Effector memory CD8-positive, alpha-beta T cell (primary cell): ENCODE measurements around the gene ZFPM1.
"Not testable (repeated sequence)": the region's sequence is repeated elsewhere in the genome, so short reads cannot be mapped to it uniquely, and the experiment has no call there.

Source experiments
- ATAC-seq: fragments of 150-1000 bp; cut with Tn5 transposase; replicated peaks from 2 replicates; pipeline ENCODE4 v1.10.0; 2021; ENCODE audit warnings: mild to moderate bottlenecking, moderate library complexity
- DNase-seq, 3 experiments: peaks; one replicate each; pipeline ENCODE4 v3.0.0; 2021
- H3K27ac Mint-ChIP-seq, 2 donors: one replicate each; pipeline ENCODE4 v1.8.0; 2022; ENCODE audit warnings: mild to moderate bottlenecking in 2 of 2, mixed read lengths in 2 of 2, moderate library complexity in 2 of 2
- H3K27me3 Mint-ChIP-seq, 2 donors: one replicate each; pipeline ENCODE4 v1.8.0; 2022; ENCODE audit warnings: mixed read lengths in 2 of 2
- H3K36me3 Mint-ChIP-seq: one replicate; pipeline ENCODE4 v1.8.0; 2022; ENCODE audit warnings: mild to moderate bottlenecking, moderate library complexity, mixed read lengths; ENCODE audit not compliant: insufficient read depth
- H3K4me1 Mint-ChIP-seq, 2 donors: one replicate each; pipeline ENCODE4 v1.8.0; 2022; ENCODE audit warnings: low read depth in 2 of 2, mixed read lengths in 2 of 2
- H3K4me3 Mint-ChIP-seq, 2 donors: one replicate each; pipeline ENCODE4 v1.8.0; 2022; ENCODE audit warnings: mild to moderate bottlenecking in 2 of 2, mixed read lengths in 2 of 2, moderate library complexity in 2 of 2
- H3K9me3 Mint-ChIP-seq, 2 donors: one replicate each; pipeline ENCODE4 v1.8.0; 2022; ENCODE audit warnings: mixed read lengths in 2 of 2
- total RNA-seq, 9 experiments: gene quantifications; one replicate each; lab custom pipeline; 2026; lab: John Stamatoyannopoulos, UW

Gene ZFPM1
- total RNA-seq = 22.1 to 40.0 (median 28.9) reads per million in 9 experiments

DNA sequence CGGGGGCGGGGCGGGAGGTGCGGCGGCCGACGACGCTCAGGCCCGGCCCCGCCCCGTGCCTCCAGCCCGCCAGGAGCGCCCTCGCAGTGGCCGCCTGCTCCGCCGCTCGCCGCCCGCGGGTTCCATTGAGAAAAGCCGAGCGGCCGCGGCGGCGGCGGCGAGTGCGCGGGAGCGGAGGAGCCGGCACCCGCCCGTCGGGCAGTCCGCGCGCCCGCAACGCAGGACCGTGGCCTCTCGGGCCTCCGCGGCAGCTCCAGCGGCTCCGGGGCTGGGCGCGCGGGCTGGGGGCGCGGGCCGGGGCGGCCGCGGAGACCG, at the start of gene ZFPM1:
ZFPM1 (plus strand) TSS at position 64 of the 315 bp plus-strand sequence. CDS start 359 bp downstream, outside the sequence.
- H3K4me3 Mint-ChIP-seq = peak within 1 kb of the TSS; percentile 90 to 91
- no peaks in the 10 kb centered on the region for H3K9me3 Mint-ChIP-seq
- peaks cover 39% of the 10 kb centered on the region for H3K36me3 Mint-ChIP-seq
- no peaks in the 10 kb centered on the region for H3K27me3 Mint-ChIP-seq
- peak within 1 kb of the TSS; percentile 94 to 95 for H3K27ac Mint-ChIP-seq
- DNase-seq (no peak), ATAC-seq (no peak)
- H3K4me1 Mint-ChIP-seq = peaks cover 23 to 24% of the 10 kb centered on the region in 2 donors

DNA sequence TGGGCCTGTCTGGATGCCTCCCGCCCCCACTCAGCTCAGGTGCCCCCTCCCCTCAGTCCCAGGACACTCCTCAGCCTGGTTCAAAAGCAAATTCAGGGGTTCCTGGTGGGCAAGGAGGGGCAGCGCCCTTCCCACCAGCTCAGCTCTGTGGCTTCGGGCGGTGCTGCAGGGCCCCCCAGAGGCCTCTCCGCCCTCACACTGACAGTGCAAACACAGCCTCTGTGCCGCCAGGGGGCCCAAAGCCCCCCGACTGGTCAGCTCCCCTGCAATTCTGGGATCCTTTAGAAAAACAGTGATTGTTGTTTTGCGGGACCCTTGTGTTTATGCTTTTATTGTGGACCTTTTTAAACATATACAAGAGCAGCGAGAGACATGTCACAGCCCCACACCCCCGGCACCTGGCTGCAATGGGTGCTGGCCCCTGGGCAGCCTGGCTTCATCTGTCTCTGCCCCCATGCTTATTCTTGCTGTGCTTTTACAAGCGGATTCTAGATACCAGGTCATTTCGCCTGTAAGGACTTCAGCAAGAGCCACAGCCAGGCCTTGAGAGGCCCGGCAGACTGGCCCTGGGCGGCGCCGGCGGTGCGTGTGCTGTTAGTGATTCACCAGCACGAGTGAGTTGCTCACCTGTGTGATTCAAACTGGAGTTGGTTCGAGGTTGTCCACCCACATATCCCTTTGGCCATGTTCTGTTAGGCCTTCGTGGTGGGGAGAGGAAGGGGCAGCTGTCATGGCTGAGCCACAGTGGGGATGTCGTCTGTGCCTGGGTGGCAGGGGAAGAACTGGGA, 49.1 kb upstream of the ZFPM1 start:
- Mint-ChIP-seq H3K9me3 (peaks cover 0 to 4% of the 10 kb centered on the region in 2 donors), H3K4me3 (no peak overlapping the region), H3K4me1 (peaks cover 6% of the 10 kb centered on the region in 2 donors), H3K27ac (no peak overlapping the region), H3K36me3 (peaks cover 2% of the 10 kb centered on the region), H3K27me3 (peaks cover 0 to 23% of the 10 kb centered on the region in 2 donors)
- DNase-seq = no peak
- no peak for ATAC-seq

DNA sequence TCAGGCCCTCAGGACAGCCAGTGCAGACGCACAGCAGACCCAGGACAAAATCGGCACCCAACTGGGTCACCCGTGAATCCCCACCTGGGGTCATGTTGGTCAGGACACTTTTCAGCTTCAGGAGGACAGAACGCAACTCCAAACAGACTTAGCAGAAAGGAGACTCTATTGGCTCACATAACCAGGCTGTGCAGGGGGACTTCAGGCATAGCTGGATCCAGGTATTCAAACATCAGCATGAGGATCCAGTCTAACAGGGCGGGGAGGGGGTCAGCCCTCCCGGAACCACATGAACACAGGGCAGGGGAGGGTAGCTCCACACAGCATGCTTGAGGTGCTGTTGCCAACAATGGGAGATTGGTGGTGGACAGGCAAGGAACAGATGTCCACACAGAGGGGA, 48.3 kb upstream of the ZFPM1 start:
- ATAC-seq (no peak), DNase-seq (no peak)
- Mint-ChIP-seq H3K27me3 (peaks cover 0 to 23% of the 10 kb centered on the region in 2 donors), H3K4me3 (no peak overlapping the region), H3K27ac (no peak overlapping the region), H3K36me3 (peaks cover 2% of the 10 kb centered on the region), H3K9me3 (peaks cover 0 to 4% of the 10 kb centered on the region in 2 donors), H3K4me1 (peaks cover 6% of the 10 kb centered on the region in 2 donors)

DNA sequence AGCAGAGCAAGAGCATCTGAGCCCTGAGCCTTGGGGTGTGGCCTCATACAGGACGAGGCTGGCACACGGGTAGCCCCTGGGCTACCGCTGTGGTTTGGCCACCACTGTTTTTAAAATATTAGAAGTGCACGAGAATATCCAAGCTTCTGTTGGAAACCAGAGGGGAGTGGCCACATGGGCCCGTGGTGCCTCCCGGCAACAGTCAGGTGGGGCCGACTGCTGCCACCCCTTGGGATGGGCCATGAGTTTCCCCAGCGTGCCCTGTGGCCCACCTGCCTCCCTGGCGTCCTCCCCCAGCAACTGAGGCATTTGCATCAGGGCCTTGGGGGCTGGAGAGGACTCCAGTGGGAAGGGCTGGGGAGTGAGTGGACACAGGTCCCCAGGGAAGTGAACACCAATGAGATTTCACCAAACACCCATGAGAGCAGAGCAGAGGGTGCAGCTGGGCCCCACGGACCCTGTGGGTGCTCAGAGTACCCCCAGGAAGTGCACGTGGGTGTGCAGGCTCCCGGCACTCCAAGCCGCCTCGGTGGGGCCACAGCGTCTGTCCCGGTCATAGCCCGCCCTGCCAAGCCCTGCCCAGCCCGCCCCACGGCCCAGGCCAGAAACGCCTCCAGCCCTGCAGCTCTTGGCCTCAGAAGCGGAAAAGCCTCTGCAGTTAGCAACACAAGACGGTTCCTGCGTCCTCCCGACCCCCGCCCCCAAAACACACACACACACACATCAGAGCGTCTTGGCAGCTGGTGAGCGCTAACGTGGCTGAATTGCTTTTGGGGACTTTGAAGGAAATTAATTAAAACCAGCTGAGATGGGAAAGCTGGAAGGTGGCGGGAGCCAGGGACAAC, 47.6 kb upstream of the ZFPM1 start:
- DNase-seq (no peak), ATAC-seq (no peak)
- Mint-ChIP-seq H3K9me3 (peaks cover 0 to 4% of the 10 kb centered on the region in 2 donors), H3K27ac (no peak overlapping the region), H3K4me1 (peaks cover 6% of the 10 kb centered on the region in 2 donors), H3K27me3 (peaks cover 0 to 23% of the 10 kb centered on the region in 2 donors), H3K36me3 (peaks cover 1% of the 10 kb centered on the region), H3K4me3 (no peak overlapping the region)

DNA sequence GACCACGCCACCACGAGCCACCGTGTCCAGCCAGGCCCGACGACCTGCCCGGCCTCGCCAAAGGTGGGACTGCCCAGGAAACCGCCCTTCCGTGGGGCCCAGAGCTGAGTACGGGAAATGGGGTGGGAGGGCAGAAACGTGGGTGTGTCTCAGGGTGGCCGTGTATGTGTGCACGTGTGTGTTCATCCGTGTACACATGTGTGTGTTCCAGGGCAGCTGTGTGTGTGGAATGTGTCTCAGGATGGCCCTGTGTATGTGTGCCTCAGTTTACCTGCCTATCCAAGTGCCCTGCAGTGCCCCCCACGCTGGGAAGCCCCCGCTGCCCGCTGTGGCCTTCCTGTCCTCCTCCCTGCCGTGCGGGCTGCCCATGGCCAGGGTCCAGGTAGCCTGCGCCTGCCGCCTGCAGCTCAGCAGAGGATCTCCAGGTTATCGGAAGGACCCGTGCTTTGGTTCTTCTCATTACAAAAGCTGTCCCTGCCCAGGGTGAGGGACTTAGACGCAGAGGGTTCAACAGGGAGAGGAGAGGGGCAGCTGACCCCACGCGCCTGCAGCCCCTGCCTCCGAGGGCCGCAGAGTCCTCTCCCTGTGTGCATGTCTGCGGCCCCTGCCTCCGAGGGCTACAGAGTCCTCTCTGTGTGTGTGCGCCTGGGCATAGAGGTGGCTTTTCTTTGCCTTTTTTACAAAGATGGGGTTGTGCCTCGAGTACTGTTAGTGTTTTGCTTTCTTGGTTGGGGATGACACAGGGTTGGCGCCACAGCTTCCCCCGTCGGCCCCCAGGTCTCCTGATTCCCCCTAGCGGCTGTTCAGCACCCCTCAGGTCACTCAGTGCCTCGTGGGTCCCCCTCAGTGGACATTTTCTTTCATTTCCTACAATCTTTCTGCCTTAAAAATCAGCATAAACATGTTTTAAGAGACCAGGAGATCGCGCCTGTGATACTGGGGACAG, 46.7 kb upstream of the ZFPM1 start:
- Mint-ChIP-seq H3K27ac (no peak overlapping the region), H3K4me1 (peaks cover 6% of the 10 kb centered on the region in 2 donors), H3K9me3 (peaks cover 0 to 3% of the 10 kb centered on the region in 2 donors), H3K27me3 (peaks cover 0 to 23% of the 10 kb centered on the region in 2 donors), H3K4me3 (no peak overlapping the region), H3K36me3 (no peaks in the 10 kb centered on the region)
- DNase-seq = no peak
- no peak for ATAC-seq

- H3K4me3 Mint-ChIP-seq = no peak overlapping the region
- H3K9me3 Mint-ChIP-seq = no peaks in the 10 kb centered on the region
- no peak overlapping the region for H3K27ac Mint-ChIP-seq
Observed at GRCh38 chr16:88407042-88407420, 46.0 kb upstream of the ZFPM1 start.

DNA sequence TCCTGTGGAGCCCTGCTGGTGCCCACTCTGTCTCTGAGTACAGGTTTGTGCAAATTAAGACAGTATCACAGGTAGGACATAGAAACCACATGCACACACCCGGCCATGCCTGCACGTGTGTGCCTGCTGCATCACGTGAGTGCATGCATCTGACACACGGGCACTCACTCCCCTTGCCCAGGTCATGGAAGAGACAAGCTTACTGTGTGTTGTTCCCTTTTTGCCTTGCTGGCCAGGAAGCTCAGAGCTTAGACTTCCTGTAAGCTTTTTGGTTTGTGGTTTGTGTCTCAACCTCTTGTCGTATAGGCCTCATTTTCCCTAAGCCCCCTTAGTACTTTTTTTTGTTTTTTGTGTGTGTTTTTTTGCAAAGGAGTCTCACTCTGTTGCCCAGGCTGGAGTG, 45.3 kb upstream of the ZFPM1 start:
- ATAC-seq = peak; percentile 10
- H3K36me3 Mint-ChIP-seq = no peaks in the 10 kb centered on the region
- no peak overlapping the region for H3K27ac Mint-ChIP-seq

More at GRCh38 chr16:88407042-88407420, 46.0 kb upstream of the ZFPM1 start:
- ATAC-seq (no peak), DNase-seq (no peak)
- Mint-ChIP-seq H3K4me1 (peaks cover 6% of the 10 kb centered on the region in 2 donors), H3K27me3 (peaks cover 0 to 21% of the 10 kb centered on the region in 2 donors), H3K36me3 (no peaks in the 10 kb centered on the region)

GRCh38 chr16:88408561-88409142, 44.4 kb upstream of the ZFPM1 start:
- ATAC-seq = no peak
- no peak overlapping the region for H3K27ac Mint-ChIP-seq
- no peaks in the 10 kb centered on the region for H3K36me3 Mint-ChIP-seq
- peaks cover 6% of the 10 kb centered on the region in 2 donors for H3K4me1 Mint-ChIP-seq
- H3K4me3 Mint-ChIP-seq = no peak overlapping the region
- no peak for DNase-seq
- H3K27me3 Mint-ChIP-seq = peaks cover 0 to 25% of the 10 kb centered on the region in 2 donors
- no peaks in the 10 kb centered on the region for H3K9me3 Mint-ChIP-seq

More for the DNA sequence above, 45.3 kb upstream of the ZFPM1 start:
- peaks cover 0 to 24% of the 10 kb centered on the region in 2 donors for H3K27me3 Mint-ChIP-seq
- no peak for DNase-seq
- no peak overlapping the region for H3K4me3 Mint-ChIP-seq
- peaks cover 6% of the 10 kb centered on the region in 2 donors for H3K4me1 Mint-ChIP-seq
- H3K9me3 Mint-ChIP-seq = no peaks in the 10 kb centered on the region

- no peak overlapping the region for H3K27ac Mint-ChIP-seq
- ATAC-seq = no peak
- no peaks in the 10 kb centered on the region for H3K9me3 Mint-ChIP-seq
- H3K4me1 Mint-ChIP-seq = peaks cover 6% of the 10 kb centered on the region in 2 donors
- H3K27me3 Mint-ChIP-seq = peaks cover 0 to 18% of the 10 kb centered on the region in 2 donors
- no peaks in the 10 kb centered on the region for H3K36me3 Mint-ChIP-seq
- DNase-seq = no peak
- peak overlapping the region in 1 of 2 donors; percentile 44 for H3K4me3 Mint-ChIP-seq
Observed at GRCh38 chr16:88409296-88410065, 43.6 kb upstream of the ZFPM1 start.

DNA sequence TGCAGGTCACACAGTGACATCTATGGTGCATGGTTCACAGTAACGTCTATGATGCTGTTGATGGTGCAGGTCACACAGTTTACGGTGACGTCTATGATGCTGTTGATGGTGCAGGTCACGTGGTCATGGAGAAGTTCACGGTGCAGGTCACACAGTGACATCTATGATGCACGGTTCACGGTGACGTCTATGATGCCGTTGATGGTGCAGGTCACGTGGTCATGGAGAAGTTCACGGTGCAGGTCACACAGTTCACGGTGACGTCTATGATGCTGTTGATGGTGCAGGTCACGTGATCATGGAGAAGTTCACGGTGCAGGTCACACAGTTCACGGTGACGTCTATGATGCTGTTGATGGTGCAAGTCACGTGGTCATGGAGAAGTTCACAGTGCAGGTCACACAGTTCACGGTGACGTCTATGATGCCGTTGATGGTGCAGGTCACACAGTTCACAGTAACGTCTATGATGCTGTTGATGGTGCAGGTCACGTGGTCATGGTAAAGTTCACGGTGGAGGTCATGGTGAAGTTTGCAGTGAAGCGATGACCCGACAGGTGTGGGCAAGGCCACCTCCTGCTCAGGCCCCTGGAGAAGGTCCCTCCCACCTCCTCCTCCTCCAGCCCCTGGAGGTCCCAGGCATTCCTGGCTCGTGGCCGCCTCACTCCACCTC, 42.6 kb upstream of the ZFPM1 start:
- DNase-seq, H3K36me3 Mint-ChIP-seq, H3K4me3 Mint-ChIP-seq, H3K27me3 Mint-ChIP-seq, H3K9me3 Mint-ChIP-seq, H3K4me1 Mint-ChIP-seq, H3K27ac Mint-ChIP-seq: not testable (repeated sequence)
- ATAC-seq = peak; percentile 7

GRCh38 chr16:88411951-88412576, 41.0 kb upstream of the ZFPM1 start:
- no peak for DNase-seq
- H3K36me3 Mint-ChIP-seq = no peaks in the 10 kb centered on the region
- H3K9me3 Mint-ChIP-seq = no peaks in the 10 kb centered on the region
- peaks cover 0 to 14% of the 10 kb centered on the region in 2 donors for H3K27me3 Mint-ChIP-seq
- no peak overlapping the region for H3K4me3 Mint-ChIP-seq
- ATAC-seq = no peak
- H3K4me1 Mint-ChIP-seq = peaks cover 6% of the 10 kb centered on the region in 2 donors
- H3K27ac Mint-ChIP-seq = no peak overlapping the region
